Measurements from ENCODE around the gene CERS4. TPM values are rescaled to one million over a fixed set of nuclear protein-coding genes. Genes with fewer than 3 reads are reported as not detected.
A peak's percentile ranks its signal among the peaks of the same experiment; 100 is the strongest.

CERS4 gene
- 2.5 and 4.9 TPM in 2 replicates for total RNA-seq
- 7.7 and 9.9 TPM in 2 replicates for polyA plus RNA-seq
- 3.2 and 4.5 TPM in 2 replicates for polyA plus RNA-seq (2011; cell fraction: cytosol; rRNA removed)
- 2.1 and 2.2 TPM in 2 replicates for polyA plus RNA-seq (2011; cell fraction: nucleus; rRNA removed)
- 1.8 and 3.3 TPM in 2 replicates for polyA plus RNA-seq (2012)
- polyA minus RNA-seq = 4.6 and 6.2 TPM in 2 replicates
- polyA minus RNA-seq (2011; cell fraction: cytosol; rRNA and poly(A)+ RNA removed) = not detected
- polyA minus RNA-seq (2011; cell fraction: nucleus; rRNA and poly(A)+ RNA removed) = 0.67 and 1.6 TPM in 2 replicates
- Bru-seq, nascent RNA = percentile 27 among the genes with signal in this experiment
- BruChase-seq, experiment 1, labeled RNA remaining after a 6-hour chase = percentile 35 among the genes with signal in this experiment
- BruChase-seq, experiment 2, labeled RNA remaining after a 2-hour chase = percentile 34 among the genes with signal in this experiment
- long read RNA-seq, partial matches to known transcripts = 0 of 7 reads
- long read RNA-seq, other reads (novel, unspliced or antisense) = 2 of 7 reads

GRCh38 chr19:8208922-8209461 lies at the start of gene CERS4:
TSS of gene CERS4 (plus strand) at chr19:8209370. CDS start at chr19:8251077, 41,707 bp downstream.
- Histone ChIP-seq H3K36me3 (ENCODE audit: control insufficient read depth in 2 of 2, extremely low read depth in 1 of 2, insufficient read depth in 2 of 2, low read length in 2 of 2) (no peaks in the 10 kb centered on the region), H3K4me2 (ENCODE audit: insufficient read depth, low read length) (peak within 1 kb of the TSS; percentile 31), H3K79me2 (ENCODE audit: control insufficient read depth, insufficient read depth, low read length) (no peaks in the 10 kb centered on the region), H2AFZ (ENCODE audit: low read depth, low read length) (peak within 1 kb of the TSS; percentile 94), H4K20me1 (replicated peaks; ENCODE audit: control insufficient read depth, extremely low read depth, insufficient read depth, low read length) (no peaks in the 10 kb centered on the region), H3K27ac (ENCODE audit: insufficient read depth, low read depth, low read length) (no peak within 1 kb of the TSS), H3K4me1 (ENCODE audit: control insufficient read depth, extremely low read depth, insufficient read depth, low read length) (peaks cover 2% of the 10 kb centered on the region), H3K27me3 (ENCODE audit: control insufficient read depth in 2 of 2, insufficient read depth in 2 of 2, low read length in 2 of 2) (peaks cover 4 to 7% of the 10 kb centered on the region in 2 experiments), H3K9me1 (replicated peaks; ENCODE audit: control insufficient read depth, extremely low read depth, insufficient read depth, low read length) (no peaks in the 10 kb centered on the region), H3K9ac (replicated peaks; ENCODE audit: extremely low read depth, insufficient read depth, low read length) (no peak within 1 kb of the TSS), H3K4me3 (replicated peaks in 1 of 3; ENCODE audit: insufficient read depth in 1 of 3, low read depth in 1 of 3, low read length in 3 of 3) (peak within 1 kb of the TSS in 2 of 3 experiments; percentile 27 to 53), H3K9me3 (replicated peaks; ENCODE audit: control insufficient read depth, insufficient read depth, low read length) (no peaks in the 10 kb centered on the region)
- DNase-seq (ENCODE audit: low read depth, low spot score) (no peak), FAIRE-seq (no peak)
- CTCF ChIA-PET = interaction anchor here (0.9 kb wide), 1 partner anchor 51 kb away, joined by 3 read pairs; no protein-coding TSS in a partner anchor
- TF ChIP-seq FOS (IDR thresholded peaks at IDR 0.05; ENCODE audit: borderline replicate concordance, insufficient read depth, low read length) = no peak
- TF ChIP-seq MYC (IDR thresholded peaks at IDR 0.05; ENCODE audit: low read depth, low read length) = no peak
- TF ChIP-seq JUN (IDR thresholded peaks at IDR 0.05; ENCODE audit: borderline replicate concordance, insufficient read depth, insufficient read length, low read depth) = no peak
- no peak for TF ChIP-seq MAX (IDR thresholded peaks at IDR 0.05; ENCODE audit: insufficient read depth, insufficient read length)
- no peak for TF ChIP-seq POLR2AphosphoS5 (IDR thresholded peaks at IDR 0.05; ENCODE audit: insufficient read depth, low read depth, low read length)
- no peak for TF ChIP-seq POLR2A (IDR thresholded peaks at IDR 0.05; ENCODE audit: low read depth, low read length)
- TF ChIP-seq, protein P1, sequence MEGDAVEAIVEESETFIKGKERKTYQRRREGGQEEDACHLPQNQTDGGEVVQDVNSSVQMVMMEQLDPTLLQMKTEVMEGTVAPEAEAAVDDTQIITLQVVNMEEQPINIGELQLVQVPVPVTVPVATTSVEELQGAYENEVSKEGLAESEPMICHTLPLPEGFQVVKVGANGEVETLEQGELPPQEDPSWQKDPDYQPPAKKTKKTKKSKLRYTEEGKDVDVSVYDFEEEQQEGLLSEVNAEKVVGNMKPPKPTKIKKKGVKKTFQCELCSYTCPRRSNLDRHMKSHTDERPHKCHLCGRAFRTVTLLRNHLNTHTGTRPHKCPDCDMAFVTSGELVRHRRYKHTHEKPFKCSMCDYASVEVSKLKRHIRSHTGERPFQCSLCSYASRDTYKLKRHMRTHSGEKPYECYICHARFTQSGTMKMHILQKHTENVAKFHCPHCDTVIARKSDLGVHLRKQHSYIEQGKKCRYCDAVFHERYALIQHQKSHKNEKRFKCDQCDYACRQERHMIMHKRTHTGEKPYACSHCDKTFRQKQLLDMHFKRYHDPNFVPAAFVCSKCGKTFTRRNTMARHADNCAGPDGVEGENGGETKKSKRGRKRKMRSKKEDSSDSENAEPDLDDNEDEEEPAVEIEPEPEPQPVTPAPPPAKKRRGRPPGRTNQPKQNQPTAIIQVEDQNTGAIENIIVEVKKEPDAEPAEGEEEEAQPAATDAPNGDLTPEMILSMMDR (IDR thresholded peaks at IDR 0.05; ENCODE audit: extremely low read depth in 1 of 2, insufficient read depth in 1 of 2, low read depth in 1 of 2, low read length in 2 of 2) = no peak
- no peak for TF ChIP-seq GATA2 (IDR thresholded peaks at IDR 0.05; ENCODE audit: insufficient read depth, insufficient read length, low read depth, low read length)
- no peak for TF ChIP-seq EZH2 (IDR thresholded peaks at IDR 0.05; ENCODE audit: borderline replicate concordance, low read depth, low read length, severe bottlenecking)
- POLR2A ChIA-PET = no interaction called here
- dilution Hi-C loops (cut with MboI; ENCODE audit: extremely low pct_ligation_motif_present, low sequenced_read_pairs) = no loop called here
- intact Hi-C loops (cut with micrococcal nuclease) = no loop called here
- no TSS peak for BruUV-seq (replicated peaks)
